ENCODE data around the gene HFE. TPM values are rescaled to one million over a fixed set of nuclear protein-coding genes. Genes with fewer than 3 reads are reported as not detected.

Gene HFE
- total and polyA plus RNA-seq, 2 donors (not counting 1 experiment from before 2014, with no cell fraction given) = 18.3 to 22.3 TPM

GRCh38 chr6:26053992-26054780 is 33.0 kb upstream of the HFE start:
- peak overlapping the region; percentile 20 for H2AFZ ChIP-seq (ENCODE audit: low read length)
- TF ChIP-seq CTCF (conservative IDR thresholded peaks at IDR 0.05 in 1 of 2, IDR thresholded peaks at IDR 0.05 in 1 of 2; ENCODE audit: low read depth in 1 of 2, low read length in 2 of 2) (no peak), EZH2 (IDR thresholded peaks at IDR 0.05; ENCODE audit: low read length, missing control alignments) (no peak)

GRCh38 chr6:26054781-26055718 is 32.2 kb upstream of the HFE start:
- no peaks in the 10 kb centered on the region for H4K20me1 ChIP-seq (ENCODE audit: control insufficient read depth, extremely low read depth, insufficient read depth, low read length)
- H2AFZ ChIP-seq (ENCODE audit: low read length) = no peak overlapping the region
- H3K27ac ChIP-seq (ENCODE audit: insufficient read depth, low read length) = peak overlapping the region; percentile 81
- H3K4me2 ChIP-seq (ENCODE audit: extremely low read depth, insufficient read depth, low read length) = peak overlapping the region; percentile 60
- H3K9me3 ChIP-seq (ENCODE audit: control insufficient read depth, insufficient read depth, low read depth, low read length) = no peaks in the 10 kb centered on the region
- peak overlapping the region; percentile 47 to 80 (median 66) for H3K4me3 ChIP-seq (replicated peaks in 1 of 4; ENCODE audit: control extremely low read depth in 1 of 4, insufficient read depth in 1 of 4, low read depth in 3 of 4, low read length in 4 of 4)
- H3K4me1 ChIP-seq (ENCODE audit: control insufficient read depth, extremely low read depth, insufficient read depth, low read length) = peaks cover 3% of the 10 kb centered on the region
- peak; percentile 96 to 98 for DNase-seq (ENCODE audit: low read depth in 2 of 2)
- no peaks in the 10 kb centered on the region for H3K36me3 ChIP-seq (ENCODE audit: control insufficient read depth, insufficient read depth, low read length)
- no peaks in the 10 kb centered on the region for H3K79me2 ChIP-seq (ENCODE audit: control insufficient read depth, insufficient read depth, low read length)
- no peaks in the 10 kb centered on the region for H3K27me3 ChIP-seq (ENCODE audit: control insufficient read depth, insufficient read depth, low read length)
- TF ChIP-seq EZH2 (IDR thresholded peaks at IDR 0.05; ENCODE audit: low read length, missing control alignments) = no peak
- peak; percentile 5 to 13 for TF ChIP-seq CTCF (conservative IDR thresholded peaks at IDR 0.05 in 1 of 2, IDR thresholded peaks at IDR 0.05 in 1 of 2; ENCODE audit: low read depth in 1 of 2, low read length in 2 of 2)
- peak overlapping the region; percentile 72 for H3K9ac ChIP-seq (ENCODE audit: insufficient read depth, low read length)

More at GRCh38 chr6:26053992-26054780, 33.0 kb upstream of the HFE start:
- Histone ChIP-seq H3K27ac (ENCODE audit: insufficient read depth, low read length) (peak overlapping the region; percentile 81), H3K36me3 (ENCODE audit: control insufficient read depth, insufficient read depth, low read length) (no peaks in the 10 kb centered on the region), H3K27me3 (ENCODE audit: control insufficient read depth, insufficient read depth, low read length) (no peaks in the 10 kb centered on the region), H3K4me1 (ENCODE audit: control insufficient read depth, extremely low read depth, insufficient read depth, low read length) (peaks cover 3% of the 10 kb centered on the region), H3K4me2 (ENCODE audit: extremely low read depth, insufficient read depth, low read length) (peak overlapping the region; percentile 60), H3K9ac (ENCODE audit: insufficient read depth, low read length) (peak overlapping the region; percentile 72), H3K79me2 (ENCODE audit: control insufficient read depth, insufficient read depth, low read length) (no peaks in the 10 kb centered on the region), H3K4me3 (replicated peaks in 1 of 4; ENCODE audit: control extremely low read depth in 1 of 4, insufficient read depth in 1 of 4, low read depth in 3 of 4, low read length in 4 of 4) (peak overlapping the region; percentile 47 to 80 (median 66)), H3K9me3 (ENCODE audit: control insufficient read depth, insufficient read depth, low read depth, low read length) (no peaks in the 10 kb centered on the region), H4K20me1 (ENCODE audit: control insufficient read depth, extremely low read depth, insufficient read depth, low read length) (no peaks in the 10 kb centered on the region)
- DNase-seq (ENCODE audit: low read depth in 2 of 2) = peak; percentile 16 to 34

Data from fibroblast of lung (primary cell).